Vagina (tissue), 2 donors: Measurements from ENCODE around the gene HPN. TPM values are rescaled to one million over a fixed set of nuclear protein-coding genes. Genes with fewer than 3 reads are reported as not detected.

Source experiments
- DNase-seq, 2 donors: peaks; one replicate each; pipeline ENCODE4 v3.0.0-alpha.2; 2017; ENCODE audit errors: extremely low spot score in 2 of 2
- H3K27ac ChIP-seq: fragments of 200-600 bp; sonication (generic); one replicate; pipeline ENCODE4 v1.5.1; 2019
- H3K27me3 ChIP-seq: fragments of 200-600 bp; sonication (generic); one replicate; pipeline ENCODE4 v1.5.1; 2019
- H3K36me3 ChIP-seq, 2 donors: fragments of 200-600 bp; sonication (generic); one replicate each; pipeline ENCODE4 v1.5.1; 2017 to 2019
- H3K4me1 ChIP-seq: fragments of 200-600 bp; sonication (generic); one replicate; pipeline ENCODE4 v1.5.1; 2019
- H3K4me3 ChIP-seq, 2 donors: fragments of 200-600 bp; sonication (generic); 1 replicate in 1 of 2; 2 replicates in 1 of 2; pipeline ENCODE4 v1.5.1; 2016 to 2019
- H3K9me3 ChIP-seq: fragments of 200-600 bp; sonication (generic); one replicate; pipeline ENCODE4 v1.5.1; 2019
- POLR2A ChIP-seq, 2 donors: fragments of 450-650 bp; IDR thresholded peaks; one replicate each; pipeline ENCODE4 v1.6.1; 2017; ENCODE audit warnings: antibody characterized with exemption in 2 of 2, mild to moderate bottlenecking in 2 of 2, moderate library complexity in 2 of 2
- POLR2AphosphoS5 ChIP-seq, 2 donors: sonication (generic); formaldehyde crosslinking; IDR thresholded peaks; one replicate each; pipeline ENCODE4 v1.9.0; 2017; ENCODE audit warnings: antibody characterized with exemption in 2 of 2, mild to moderate bottlenecking in 2 of 2, low read depth in 1 of 2; ENCODE audit not compliant: insufficient read depth in 1 of 2
- intact Hi-C: fragments of 100-400 bp; cut with DNase I; formaldehyde crosslinking; loops from one replicate; pipeline ENCODE4 v1.15.1; 2023
- total RNA-seq: library from RNA; depleted of rRNA; stranded (reverse); fragments of >200 nt; gene quantifications from one replicate; pipeline ENCODE4 v1.2.3, GENCODE V29; 2016
- TF ChIP-seq, protein P1 (sequence below), 3 experiments: fragments of 450-650 bp in 2 of 3; fragments of 200-600 bp in 1 of 3; sonication (generic) in 1 of 3; IDR thresholded peaks; one replicate each; pipeline ENCODE4 v1.5.1; 2017 to 2019; ENCODE audit warnings: antibody characterized with exemption in 3 of 3, mild to moderate bottlenecking in 2 of 3, moderate library complexity in 2 of 3

HPN gene
- total RNA-seq, 1 donor from 2014 or later, result not detected

GRCh38 chr19:35042954-35043604 lies 1.6 kb downstream of the HPN start:
- H3K27ac ChIP-seq, result no peak overlapping the region
- intact Hi-C loops, result no loop called here
- no peak overlapping the region for H3K4me3 ChIP-seq
- peaks cover 32% of the 10 kb centered on the region for H3K4me1 ChIP-seq
- TF ChIP-seq, protein P1, sequence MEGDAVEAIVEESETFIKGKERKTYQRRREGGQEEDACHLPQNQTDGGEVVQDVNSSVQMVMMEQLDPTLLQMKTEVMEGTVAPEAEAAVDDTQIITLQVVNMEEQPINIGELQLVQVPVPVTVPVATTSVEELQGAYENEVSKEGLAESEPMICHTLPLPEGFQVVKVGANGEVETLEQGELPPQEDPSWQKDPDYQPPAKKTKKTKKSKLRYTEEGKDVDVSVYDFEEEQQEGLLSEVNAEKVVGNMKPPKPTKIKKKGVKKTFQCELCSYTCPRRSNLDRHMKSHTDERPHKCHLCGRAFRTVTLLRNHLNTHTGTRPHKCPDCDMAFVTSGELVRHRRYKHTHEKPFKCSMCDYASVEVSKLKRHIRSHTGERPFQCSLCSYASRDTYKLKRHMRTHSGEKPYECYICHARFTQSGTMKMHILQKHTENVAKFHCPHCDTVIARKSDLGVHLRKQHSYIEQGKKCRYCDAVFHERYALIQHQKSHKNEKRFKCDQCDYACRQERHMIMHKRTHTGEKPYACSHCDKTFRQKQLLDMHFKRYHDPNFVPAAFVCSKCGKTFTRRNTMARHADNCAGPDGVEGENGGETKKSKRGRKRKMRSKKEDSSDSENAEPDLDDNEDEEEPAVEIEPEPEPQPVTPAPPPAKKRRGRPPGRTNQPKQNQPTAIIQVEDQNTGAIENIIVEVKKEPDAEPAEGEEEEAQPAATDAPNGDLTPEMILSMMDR (IDR thresholded peaks at IDR 0.05), result no peak
- no peak for TF ChIP-seq POLR2A (IDR thresholded peaks at IDR 0.05)
- no peaks in the 10 kb centered on the region for H3K27me3 ChIP-seq
- H3K36me3 ChIP-seq, result no peaks in the 10 kb centered on the region
- H3K9me3 ChIP-seq, result no peaks in the 10 kb centered on the region
- no peak for DNase-seq

- H3K27me3 ChIP-seq, result no peaks in the 10 kb centered on the region
- DNase-seq, result no peak
- intact Hi-C loops, result no loop called here
- peaks cover 32% of the 10 kb centered on the region for H3K4me1 ChIP-seq
- no peaks in the 10 kb centered on the region for H3K36me3 ChIP-seq
- no peak for TF ChIP-seq POLR2A (IDR thresholded peaks at IDR 0.05)
- TF ChIP-seq, protein P1 (IDR thresholded peaks at IDR 0.05), result no peak
- no peak for TF ChIP-seq POLR2AphosphoS5 (IDR thresholded peaks at IDR 0.05; ENCODE audit: insufficient read depth in 1 of 2, low read depth in 1 of 2)
- no peaks in the 10 kb centered on the region for H3K9me3 ChIP-seq
- no peak overlapping the region for H3K27ac ChIP-seq
- H3K4me3 ChIP-seq, result no peak overlapping the region
Observed at GRCh38 chr19:35043906-35044305, 2.4 kb downstream of the HPN start.

DNA sequence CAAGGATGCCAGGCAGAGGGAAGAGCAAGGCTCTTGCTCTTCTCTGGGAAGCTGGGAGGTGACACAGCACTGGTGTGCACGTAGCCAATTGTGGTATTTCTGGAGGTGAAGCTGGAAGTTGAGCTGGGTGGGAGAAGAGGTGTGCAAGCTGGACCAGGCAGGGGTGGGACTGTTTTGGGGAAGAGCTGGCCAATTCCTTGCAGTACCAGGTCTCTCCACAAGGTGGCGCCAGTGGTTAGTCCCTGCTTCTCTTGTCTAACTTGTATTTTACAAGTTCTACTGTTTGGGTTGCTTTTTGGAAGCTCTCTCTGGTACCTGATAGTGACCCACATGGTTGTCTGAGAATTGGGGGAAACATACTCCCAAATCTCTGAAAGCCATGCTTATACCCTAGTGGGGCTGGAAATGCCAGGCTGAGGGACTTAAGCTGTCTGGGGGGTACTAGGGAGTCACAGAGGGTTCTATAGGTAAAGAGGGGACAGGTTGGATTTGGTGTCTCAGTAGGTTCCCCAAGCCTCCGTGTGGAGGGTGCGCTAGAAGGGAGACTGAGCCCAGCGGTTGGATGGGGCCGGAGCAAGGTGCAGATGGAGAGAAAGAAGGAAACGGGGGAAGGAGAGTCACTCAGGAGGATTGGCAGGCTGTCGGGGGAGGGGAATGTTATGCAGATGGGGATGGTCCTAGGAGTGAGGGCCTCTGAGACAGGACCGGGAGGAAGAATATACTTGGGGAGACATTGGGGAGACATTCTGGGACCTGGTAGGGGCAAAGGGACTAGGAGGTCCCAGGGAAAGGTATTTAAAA lies 3.0 kb downstream of the HPN start:
- no peak for TF ChIP-seq POLR2AphosphoS5 (IDR thresholded peaks at IDR 0.05; ENCODE audit: insufficient read depth in 1 of 2, low read depth in 1 of 2)
- TF ChIP-seq POLR2A (IDR thresholded peaks at IDR 0.05), result no peak
- TF ChIP-seq, protein P1 (IDR thresholded peaks at IDR 0.05), result peak; percentile 67 to 76 (median 70)
- Histone ChIP-seq H3K27me3 (no peaks in the 10 kb centered on the region), H3K9me3 (no peaks in the 10 kb centered on the region), H3K27ac (no peak overlapping the region), H3K4me1 (peaks cover 31% of the 10 kb centered on the region), H3K36me3 (no peaks in the 10 kb centered on the region), H3K4me3 (no peak overlapping the region)
- intact Hi-C loops, result no loop called here
- DNase-seq, result no peak

GRCh38 chr19:35045667-35046300 lies 4.3 kb downstream of the HPN start:
- DNase-seq, result no peak
- Histone ChIP-seq H3K27ac (no peak overlapping the region), H3K27me3 (no peaks in the 10 kb centered on the region), H3K4me3 (no peak overlapping the region), H3K4me1 (peaks cover 19% of the 10 kb centered on the region), H3K36me3 (no peaks in the 10 kb centered on the region), H3K9me3 (no peaks in the 10 kb centered on the region)
- TF ChIP-seq POLR2AphosphoS5 (IDR thresholded peaks at IDR 0.05; ENCODE audit: insufficient read depth in 1 of 2, low read depth in 1 of 2), result no peak
- TF ChIP-seq POLR2A (IDR thresholded peaks at IDR 0.05), result no peak
- TF ChIP-seq, protein P1 (IDR thresholded peaks at IDR 0.05), result peak in 1 of 3 experiments; percentile 18
- intact Hi-C loops, result no loop called here
